ENCODE data around the gene LPP. TPM values are rescaled to one million over a fixed set of nuclear protein-coding genes. Genes with fewer than 3 reads are reported as not detected.
"Not testable (repeated sequence)": the region's sequence is repeated elsewhere in the genome, so short reads cannot be mapped to it uniquely, and the experiment has no call there.

LPP gene
- total RNA-seq, 1 donor from 2014 or later = 26.3 TPM

- DNase-seq (ENCODE audit: low read depth) = no peak
Measured at GRCh38 chr3:188431553-188431952, 277.6 kb downstream of the LPP start.

- no peak for DNase-seq (ENCODE audit: low read depth)
Measured at GRCh38 chr3:188432802-188433520, 279.0 kb downstream of the LPP start.

GRCh38 chr3:188433521-188434150 is 279.7 kb downstream of the LPP start:
- DNase-seq (ENCODE audit: low read depth) = no peak

GRCh38 chr3:188434594-188434993 is 280.6 kb downstream of the LPP start:
- no peak for DNase-seq (ENCODE audit: low read depth)

- DNase-seq (ENCODE audit: low read depth) = no peak
Measured at GRCh38 chr3:188435266-188435665, 281.3 kb downstream of the LPP start.

GRCh38 chr3:188437926-188438325 is 284.0 kb downstream of the LPP start:
- no peak for DNase-seq (ENCODE audit: low read depth)

- DNase-seq (ENCODE audit: low read depth) = peak; percentile 42
Measured at GRCh38 chr3:188439080-188439479, 285.1 kb downstream of the LPP start.

- DNase-seq (ENCODE audit: low read depth) = no peak
Measured at GRCh38 chr3:188440340-188440972, 286.5 kb downstream of the LPP start.

GRCh38 chr3:188442430-188442829 is 288.5 kb downstream of the LPP start:
- no peak for DNase-seq (ENCODE audit: low read depth)

- not testable (repeated sequence) for DNase-seq (ENCODE audit: low read depth)
Measured at GRCh38 chr3:188445175-188445574, 291.2 kb downstream of the LPP start.

- DNase-seq (ENCODE audit: low read depth) = no peak
Measured at GRCh38 chr3:188446014-188446413, 292.1 kb downstream of the LPP start.

- DNase-seq (ENCODE audit: low read depth) = no peak
Measured at GRCh38 chr3:188446766-188447165, 292.8 kb downstream of the LPP start.

- DNase-seq (ENCODE audit: low read depth) = peak; percentile 40
Measured at GRCh38 chr3:188448813-188449212, 294.9 kb downstream of the LPP start.

- no peak for DNase-seq (ENCODE audit: low read depth)
Measured at GRCh38 chr3:188449421-188449820, 295.5 kb downstream of the LPP start.

- no peak for DNase-seq (ENCODE audit: low read depth)
Measured at GRCh38 chr3:188452158-188452772, 298.3 kb downstream of the LPP start.

- DNase-seq (ENCODE audit: low read depth) = no peak
Measured at GRCh38 chr3:188453431-188454384, 299.8 kb downstream of the LPP start.

GRCh38 chr3:188455748-188456147 is 301.8 kb downstream of the LPP start:
- no peak for DNase-seq (ENCODE audit: low read depth)

- peak; percentile 50 for DNase-seq (ENCODE audit: low read depth)
Measured at GRCh38 chr3:188458756-188459155, 304.8 kb downstream of the LPP start.

GRCh38 chr3:188465311-188465710 is 311.4 kb downstream of the LPP start:
- DNase-seq (ENCODE audit: low read depth) = no peak

GRCh38 chr3:188468196-188468595 is 314.2 kb downstream of the LPP start:
- DNase-seq (ENCODE audit: low read depth) = no peak

GRCh38 chr3:188468662-188469061 is 314.7 kb downstream of the LPP start:
- DNase-seq (ENCODE audit: low read depth) = no peak

All from myocyte (in vitro differentiated cells).